ENCODE data around the gene MON1B. TPM values are rescaled to one million over a fixed set of nuclear protein-coding genes. Genes with fewer than 3 reads are reported as not detected.
"Not testable (repeated sequence)": the region's sequence is repeated elsewhere in the genome, so short reads cannot be mapped to it uniquely, and the experiment has no call there.

Gene MON1B
- total RNA-seq, 1 donor from 2014 or later = 29.0 TPM

- ATAC-seq = no peak
These were observed 6.8 kb downstream of the MON1B start for GRCh38 chr16:77197747-77198146.

- ATAC-seq = no peak
These were observed 8.2 kb downstream of the MON1B start, which contains the start of gene SYCE1L for GRCh38 chr16:77199211-77199610. SYCE1L (plus strand) TSS chr16:77199408; CDS start chr16:77199452, 44 bp downstream.

- ATAC-seq = no peak
These were observed 15.5 kb downstream of the MON1B start for GRCh38 chr16:77206533-77206932.

GRCh38 chr16:77207030-77207429 lies 16.0 kb downstream of the MON1B start:
- no peak for ATAC-seq

- ATAC-seq = no peak
These were observed 17.4 kb downstream of the MON1B start for GRCh38 chr16:77208382-77208781.

GRCh38 chr16:77211880-77212740 lies 21.1 kb downstream of the MON1B start:
- peak; percentile 53 for ATAC-seq

- ATAC-seq = peak; percentile 86
These were observed 22.0 kb downstream of the MON1B start for GRCh38 chr16:77212741-77213541.

GRCh38 chr16:77213542-77214106 lies 22.6 kb downstream of the MON1B start:
- ATAC-seq = peak; percentile 79

- ATAC-seq = no peak
These were observed 23.6 kb downstream of the MON1B start for GRCh38 chr16:77214411-77215138.

GRCh38 chr16:77219437-77219836 lies 28.4 kb downstream of the MON1B start:
- no peak for ATAC-seq

- ATAC-seq = no peak
These were observed 29.4 kb downstream of the MON1B start for GRCh38 chr16:77220427-77220826.

GRCh38 chr16:77221482-77221881 lies 30.5 kb downstream of the MON1B start:
- no peak for ATAC-seq

- ATAC-seq = no peak
These were observed 32.2 kb downstream of the MON1B start for GRCh38 chr16:77223184-77223583.

- no peak for ATAC-seq
These were observed 34.2 kb downstream of the MON1B start for GRCh38 chr16:77225182-77225581.

- ATAC-seq = no peak
These were observed 36.8 kb downstream of the MON1B start for GRCh38 chr16:77227745-77228144.

- ATAC-seq = no peak
These were observed 40.1 kb downstream of the MON1B start for GRCh38 chr16:77231047-77231446.

- ATAC-seq = no peak
These were observed 43.0 kb downstream of the MON1B start for GRCh38 chr16:77233799-77234519.

- ATAC-seq = peak; percentile 41
These were observed 43.6 kb downstream of the MON1B start for GRCh38 chr16:77234611-77235010.

GRCh38 chr16:77236063-77236511 lies 45.1 kb downstream of the MON1B start:
- peak; percentile 100 for ATAC-seq

GRCh38 chr16:77238593-77238992 lies 47.6 kb downstream of the MON1B start:
- no peak for ATAC-seq

- not testable (repeated sequence) for ATAC-seq
These were observed 51.5 kb downstream of the MON1B start for GRCh38 chr16:77242471-77242870.

- no peak for ATAC-seq
These were observed 55.2 kb downstream of the MON1B start for GRCh38 chr16:77246150-77246549.
